HEK293 (cell line): Measurements from ENCODE around the gene CYP2A6.

ENCODE experiments used
- GLI4 ChIP-seq: fragments of 450-650 bp; formaldehyde crosslinking; IDR thresholded peaks from 2 replicates; pipeline ENCODE4 v1.5.1; 2016; ENCODE audit warnings: missing biosample characterization, missing genetic modification characterization
- HIC1 ChIP-seq: fragments of 450-650 bp; formaldehyde crosslinking; IDR thresholded peaks from 2 replicates; pipeline ENCODE4 v1.5.1; 2016; ENCODE audit warnings: missing biosample characterization, missing genetic modification characterization
- KLF17 ChIP-seq: fragments of 450-650 bp; formaldehyde crosslinking; IDR thresholded peaks from 2 replicates; pipeline ENCODE4 v1.5.1; 2016; ENCODE audit warnings: missing biosample characterization, missing genetic modification characterization
- MEIS1 ChIP-seq: sonication (generic); formaldehyde crosslinking; IDR thresholded peaks from 2 replicates; pipeline ENCODE4 v1.8.1; 2022; ENCODE audit warnings: missing genetic modification reagents, mild to moderate bottlenecking, borderline replicate concordance
- PRDM6 ChIP-seq: fragments of 450-650 bp; formaldehyde crosslinking; IDR thresholded peaks from 2 replicates; pipeline ENCODE4 v1.5.1; 2017; ENCODE audit warnings: missing biosample characterization, missing genetic modification characterization
- REPIN1 ChIP-seq: fragments of 450-650 bp; formaldehyde crosslinking; IDR thresholded peaks from 2 replicates; pipeline ENCODE4 v1.5.1; 2017; ENCODE audit warnings: missing biosample characterization, missing genetic modification characterization, low read depth
- SCRT2 ChIP-seq: fragments of 450-650 bp; formaldehyde crosslinking; IDR thresholded peaks from 2 replicates; pipeline ENCODE4 v1.5.1; 2016; ENCODE audit warnings: missing biosample characterization, missing genetic modification characterization
- ZBTB20 ChIP-seq: fragments of 450-650 bp; formaldehyde crosslinking; IDR thresholded peaks from 2 replicates; pipeline ENCODE4 v1.5.1; 2016; ENCODE audit warnings: missing biosample characterization, missing genetic modification characterization
- ZBTB7A ChIP-seq: fragments of 450-650 bp; formaldehyde crosslinking; IDR thresholded peaks from 2 replicates; pipeline ENCODE4 v1.5.1; 2016; ENCODE audit warnings: low read depth, missing biosample characterization, missing genetic modification characterization
- ZFP3 ChIP-seq: fragments of 450-650 bp; formaldehyde crosslinking; IDR thresholded peaks from 2 replicates; pipeline ENCODE4 v1.5.1; 2016; ENCODE audit warnings: low read depth, missing biosample characterization, missing genetic modification characterization
- ZIC2 ChIP-seq: fragments of 450-650 bp; formaldehyde crosslinking; IDR thresholded peaks from 2 replicates; pipeline ENCODE4 v1.5.1; 2016; ENCODE audit warnings: missing biosample characterization, missing genetic modification characterization
- ZNF114 ChIP-seq: fragments of 450-650 bp; formaldehyde crosslinking; IDR thresholded peaks from 2 replicates; pipeline ENCODE4 v1.5.0; 2017; ENCODE audit warnings: missing biosample characterization, missing genetic modification characterization
- ZNF121 ChIP-seq: fragments of 450-650 bp; formaldehyde crosslinking; IDR thresholded peaks from 2 replicates; pipeline ENCODE4 v1.5.1; 2016; ENCODE audit warnings: missing biosample characterization, missing genetic modification characterization
- ZNF140 ChIP-seq: fragments of 450-650 bp; formaldehyde crosslinking; IDR thresholded peaks from 2 replicates; pipeline ENCODE4 v1.5.1; 2016; ENCODE audit warnings: missing biosample characterization, missing genetic modification characterization
- ZNF148 ChIP-seq: fragments of 450-650 bp; formaldehyde crosslinking; IDR thresholded peaks from 2 replicates; pipeline ENCODE4 v1.5.0; 2017; ENCODE audit warnings: missing biosample characterization, missing genetic modification characterization, borderline replicate concordance
- ZNF175 ChIP-seq: fragments of 450-650 bp; formaldehyde crosslinking; IDR thresholded peaks from 2 replicates; pipeline ENCODE4 v1.5.1; 2016; ENCODE audit warnings: missing biosample characterization, missing genetic modification characterization
- ZNF266 ChIP-seq: fragments of 450-650 bp; formaldehyde crosslinking; IDR thresholded peaks from 2 replicates; pipeline ENCODE4 v1.5.1; 2016; ENCODE audit warnings: missing biosample characterization, missing genetic modification characterization, low read depth
- ZNF280C ChIP-seq: fragments of 450-650 bp; formaldehyde crosslinking; IDR thresholded peaks from 2 replicates; pipeline ENCODE4 v1.5.1; 2016; ENCODE audit warnings: missing biosample characterization, missing genetic modification characterization
- ZNF354C ChIP-seq: fragments of 450-650 bp; formaldehyde crosslinking; IDR thresholded peaks from 2 replicates; pipeline ENCODE4 v1.5.1; 2016; ENCODE audit warnings: missing biosample characterization, missing genetic modification characterization, low read depth, borderline replicate concordance
- ZNF362 ChIP-seq: fragments of 450-650 bp; formaldehyde crosslinking; IDR thresholded peaks from 2 replicates; pipeline ENCODE4 v1.5.1; 2016; ENCODE audit warnings: missing biosample characterization, missing genetic modification characterization
- ZNF426 ChIP-seq: fragments of 450-650 bp; formaldehyde crosslinking; IDR thresholded peaks from 2 replicates; pipeline ENCODE4 v1.5.1; 2017; ENCODE audit warnings: missing biosample characterization, missing genetic modification characterization, mild to moderate bottlenecking, inconsistent platforms, moderate library complexity
- ZNF560 ChIP-seq: fragments of 450-650 bp; formaldehyde crosslinking; IDR thresholded peaks from 2 replicates; pipeline ENCODE4 v1.5.1; 2017; ENCODE audit warnings: missing biosample characterization, missing genetic modification characterization, borderline replicate concordance
- ZNF580 ChIP-seq: fragments of 450-650 bp; formaldehyde crosslinking; IDR thresholded peaks from 2 replicates; pipeline ENCODE4 v1.5.1; 2016; ENCODE audit warnings: missing biosample characterization, missing genetic modification characterization
- ZNF621 ChIP-seq: fragments of 450-650 bp; formaldehyde crosslinking; IDR thresholded peaks from 2 replicates; pipeline ENCODE4 v1.5.1; 2017; ENCODE audit warnings: missing biosample characterization, missing genetic modification characterization
- ZNF843 ChIP-seq: fragments of 450-650 bp; formaldehyde crosslinking; IDR thresholded peaks from 2 replicates; pipeline ENCODE4 v1.5.1; 2016; ENCODE audit warnings: missing biosample characterization, missing genetic modification characterization
- ZSCAN23 ChIP-seq: fragments of 450-650 bp; formaldehyde crosslinking; IDR thresholded peaks from 2 replicates; pipeline ENCODE4 v1.5.1; 2016; ENCODE audit warnings: missing biosample characterization, missing genetic modification characterization
- ZSCAN4 ChIP-seq: fragments of 450-650 bp; formaldehyde crosslinking; IDR thresholded peaks from 2 replicates; pipeline ENCODE4 v1.5.1; 2017; ENCODE audit warnings: missing biosample characterization, missing genetic modification characterization

Gene CYP2A6

GRCh38 chr19:40799558-40800338 lies 50.5 kb downstream of the CYP2A6 start (continued):
- TF ChIP-seq ZNF148 (tag by site-specific recombination) (no peak), ZNF175 (no peak), ZNF843 (tag by site-specific recombination) (0 out of 2 replicates have a peak, but pooled peaks have one; percentile 29), SCRT2 (tag by site-specific recombination) (no peak), PRDM6 (tag by site-specific recombination) (no peak), HIC1 (peak; percentile 70), ZIC2 (tag by site-specific recombination) (no peak; the same call in 1 of the 2 replicates), KLF17 (tag by site-specific recombination) (peak; percentile 82), ZBTB20 (no peak), ZSCAN23 (0 out of 2 replicates have a peak, but pooled peaks have one; percentile 34), ZSCAN4 (0 out of 2 replicates have a peak, but pooled peaks have one; percentile 31), GLI4 (no peak), ZNF266 (tag by site-specific recombination) (no peak), ZNF280C (tag by site-specific recombination) (no peak), ZNF140 (tag by site-specific recombination) (no peak), ZNF354C (no peak), ZNF580 (tag by site-specific recombination) (no peak), ZNF121 (tag by site-specific recombination) (no peak), ZFP3 (tag by site-specific recombination) (no peak), ZNF621 (tag by site-specific recombination) (no peak), MEIS1 (no peak), REPIN1 (no peak), ZNF560 (tag by site-specific recombination) (no peak), ZBTB7A (tag by site-specific recombination) (peak; percentile 62), ZNF426 (tag by site-specific recombination) (no peak), ZNF362 (tag by site-specific recombination) (no peak), ZNF114 (tag by site-specific recombination) (no peak)
